Measurements from ENCODE around the gene MED27. TPM values are rescaled to one million over a fixed set of nuclear protein-coding genes. Genes with fewer than 3 reads are reported as not detected.

MED27 gene
- total and polyA plus RNA-seq, 12 donors, result 8.0 to 20.7 (median 17.1) TPM

DNA sequence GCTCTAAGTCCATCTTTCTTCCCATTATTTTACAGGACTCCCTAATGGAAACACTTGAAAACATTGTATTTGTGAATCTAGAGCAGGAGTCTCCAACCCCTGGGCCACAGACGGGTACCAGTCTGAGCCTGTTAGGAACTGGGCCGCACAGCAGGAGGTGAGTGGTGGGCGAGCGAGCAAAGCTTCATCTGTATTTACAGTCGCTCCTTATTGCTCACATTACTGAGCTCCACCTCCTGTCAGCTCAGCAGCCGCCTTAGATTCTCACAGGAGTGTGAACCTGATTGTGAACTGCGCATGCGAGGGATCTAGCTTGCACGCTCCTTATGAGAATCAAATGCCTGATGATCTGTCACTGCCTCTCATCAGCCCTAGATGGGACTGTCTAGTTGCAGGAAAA is 111.0 kb downstream of the MED27 start:
- no peak for ATAC-seq
- peaks cover 0 to 12% (median 0%) of the 10 kb centered on the region in 9 donors for H3K4me1 ChIP-seq
- H3K36me3 ChIP-seq, result peaks cover 0 to 9% (median 0%) of the 10 kb centered on the region in 9 donors
- H3K9me3 ChIP-seq, result no peaks in the 10 kb centered on the region
- no peaks in the 10 kb centered on the region for H3K27me3 ChIP-seq
- intact Hi-C loops (cut with DNase I), result no loop called here
- DNase-seq, result no peak
- no peak overlapping the region for H3K4me3 ChIP-seq
- TF ChIP-seq, protein P1, sequence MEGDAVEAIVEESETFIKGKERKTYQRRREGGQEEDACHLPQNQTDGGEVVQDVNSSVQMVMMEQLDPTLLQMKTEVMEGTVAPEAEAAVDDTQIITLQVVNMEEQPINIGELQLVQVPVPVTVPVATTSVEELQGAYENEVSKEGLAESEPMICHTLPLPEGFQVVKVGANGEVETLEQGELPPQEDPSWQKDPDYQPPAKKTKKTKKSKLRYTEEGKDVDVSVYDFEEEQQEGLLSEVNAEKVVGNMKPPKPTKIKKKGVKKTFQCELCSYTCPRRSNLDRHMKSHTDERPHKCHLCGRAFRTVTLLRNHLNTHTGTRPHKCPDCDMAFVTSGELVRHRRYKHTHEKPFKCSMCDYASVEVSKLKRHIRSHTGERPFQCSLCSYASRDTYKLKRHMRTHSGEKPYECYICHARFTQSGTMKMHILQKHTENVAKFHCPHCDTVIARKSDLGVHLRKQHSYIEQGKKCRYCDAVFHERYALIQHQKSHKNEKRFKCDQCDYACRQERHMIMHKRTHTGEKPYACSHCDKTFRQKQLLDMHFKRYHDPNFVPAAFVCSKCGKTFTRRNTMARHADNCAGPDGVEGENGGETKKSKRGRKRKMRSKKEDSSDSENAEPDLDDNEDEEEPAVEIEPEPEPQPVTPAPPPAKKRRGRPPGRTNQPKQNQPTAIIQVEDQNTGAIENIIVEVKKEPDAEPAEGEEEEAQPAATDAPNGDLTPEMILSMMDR (IDR thresholded peaks at IDR 0.05), result no peak
- WGBS, 2 donors, result 95 to 97% methylated on average over 9 of the region's 9 CpGs
- no peak overlapping the region for H3K27ac ChIP-seq

- Histone ChIP-seq H3K9me3 (no peaks in the 10 kb centered on the region), H3K4me1 (peaks cover 0 to 5% (median 0%) of the 10 kb centered on the region in 9 donors), H3K4me3 (no peak overlapping the region), H3K27me3 (no peaks in the 10 kb centered on the region), H3K27ac (no peak overlapping the region), H3K36me3 (no peaks in the 10 kb centered on the region)
- ATAC-seq (no peak), DNase-seq (no peak)
- TF ChIP-seq, protein P1 (IDR thresholded peaks at IDR 0.05), result no peak
- 81 to 86% methylated on average over 7 of the region's 7 CpGs for WGBS, 2 donors
- intact Hi-C loops (cut with DNase I), result no loop called here
Measured at GRCh38 chr9:131965841-131966240, 113.8 kb downstream of the MED27 start.

DNA sequence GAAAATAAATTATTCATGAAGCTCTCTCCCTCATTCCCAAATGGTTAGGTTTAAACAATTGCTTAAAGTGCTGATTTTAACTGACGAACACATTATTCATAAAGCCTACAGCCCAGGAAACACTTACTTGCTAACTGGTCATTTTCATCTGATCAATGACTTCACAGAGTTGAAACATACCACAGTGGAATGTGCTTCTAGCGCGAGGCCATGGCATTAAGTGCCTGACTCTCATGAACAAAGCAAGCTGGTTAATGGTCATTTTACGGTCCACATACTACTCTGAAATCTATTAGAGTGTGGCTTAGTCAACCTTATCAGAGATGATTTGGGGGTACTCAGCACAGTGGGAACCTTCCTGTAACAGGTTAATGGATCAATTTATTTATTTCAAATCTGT is 114.6 kb downstream of the MED27 start:
- Histone ChIP-seq H3K4me3 (no peak overlapping the region), H3K4me1 (peaks cover 0 to 11% (median 0%) of the 10 kb centered on the region in 9 donors), H3K27ac (no peak overlapping the region), H3K36me3 (no peaks in the 10 kb centered on the region), H3K9me3 (no peaks in the 10 kb centered on the region), H3K27me3 (no peaks in the 10 kb centered on the region)
- ATAC-seq (no peak), DNase-seq (no peak)
- intact Hi-C loops (cut with DNase I), result no loop called here
- TF ChIP-seq, protein P1 (IDR thresholded peaks at IDR 0.05), result no peak
- 92 to 93% methylated on average over 4 of the region's 4 CpGs for WGBS, 2 donors

DNA sequence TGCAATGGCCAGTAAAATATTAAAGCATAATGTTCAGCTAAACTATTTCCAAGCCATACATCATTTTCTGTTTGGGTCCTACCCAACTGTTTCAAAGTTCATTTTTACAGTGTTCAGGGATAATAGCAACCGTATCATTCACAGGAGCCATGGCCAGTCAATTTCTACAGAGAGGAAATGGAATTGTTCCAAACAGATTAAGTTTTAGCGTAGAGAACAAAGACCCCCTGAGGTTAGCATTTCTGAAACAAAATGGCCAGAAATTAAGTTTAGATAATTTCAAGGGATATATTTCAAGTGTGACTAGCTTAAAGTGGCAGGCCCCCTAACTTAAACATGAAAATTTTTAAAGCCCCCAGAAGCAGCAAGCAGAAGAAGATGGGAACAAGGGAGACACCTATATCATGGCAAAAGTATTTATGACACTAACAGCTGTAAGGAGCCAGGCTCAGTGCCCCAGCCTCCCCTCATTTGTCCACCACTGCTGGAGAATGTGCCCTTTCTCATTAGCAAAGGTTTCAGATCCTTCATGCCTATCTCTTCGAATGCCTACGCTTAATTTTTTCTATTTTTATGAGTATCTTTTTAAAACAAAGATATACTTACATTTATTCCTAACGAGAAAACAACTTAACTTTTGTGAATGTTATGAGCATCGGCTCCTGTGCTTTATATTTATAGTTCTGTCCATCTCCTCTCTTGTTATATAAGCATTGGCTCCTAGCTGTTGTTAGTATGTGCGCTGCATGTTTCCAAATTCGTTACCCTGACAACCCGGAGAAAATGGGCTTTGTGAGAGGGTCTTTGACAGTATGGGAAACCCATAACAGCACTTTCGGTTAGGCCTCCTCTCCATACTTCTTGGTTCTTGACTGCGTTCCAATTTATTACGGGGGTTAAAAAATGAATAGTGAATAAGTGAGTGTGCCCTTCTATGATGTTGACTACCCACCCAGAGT is 116.3 kb downstream of the MED27 start:
- no peaks in the 10 kb centered on the region for H3K9me3 ChIP-seq
- no peak overlapping the region for H3K4me3 ChIP-seq
- H3K27ac ChIP-seq, result no peak overlapping the region
- no peak for DNase-seq
- peaks cover 0 to 18% (median 0%) of the 10 kb centered on the region in 9 donors for H3K4me1 ChIP-seq
- peaks cover 0 to 8% (median 0%) of the 10 kb centered on the region in 9 donors for H3K36me3 ChIP-seq
- H3K27me3 ChIP-seq, result no peaks in the 10 kb centered on the region
- TF ChIP-seq, protein P1 (IDR thresholded peaks at IDR 0.05), result no peak
- intact Hi-C loops (cut with DNase I), result no loop called here
- WGBS, 2 donors, result 86 to 87% methylated on average over 12 of the region's 12 CpGs
- no peak for ATAC-seq

Measured in heart right ventricle (tissue), 16 donors.